ENCODE measurements around the gene MRAP2.

DNA sequence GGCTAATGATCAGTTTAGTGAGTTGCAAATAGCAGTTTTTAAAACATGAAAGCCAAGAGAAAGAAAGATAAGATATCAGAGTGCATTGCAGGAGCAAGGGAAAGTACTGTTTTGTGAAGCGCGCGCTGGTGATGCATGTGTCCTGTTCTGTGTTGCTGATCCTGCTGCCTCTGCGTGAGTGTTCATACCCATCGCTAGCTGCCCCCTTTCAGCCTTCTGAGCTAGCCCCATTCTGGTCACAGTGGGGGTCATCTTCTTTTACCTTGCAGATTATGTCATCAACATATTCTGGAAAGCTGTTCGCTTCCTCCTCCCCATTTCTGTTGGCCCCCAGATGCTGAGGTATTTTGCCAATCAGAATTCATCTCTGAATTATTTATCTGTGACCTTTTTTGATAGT, 1.9 kb downstream of the MRAP2 start:
- no peak for TF ChIP-seq POLR2A (IDR thresholded peaks at IDR 0.05; ENCODE audit: low read length)
- no peak for TF ChIP-seq GATA1 (IDR thresholded peaks at IDR 0.05; ENCODE audit: low read depth, low read length)
